GM12878 (cell line): ENCODE data around the gene DDX10. TPM values are rescaled to one million over a fixed set of nuclear protein-coding genes. Genes with fewer than 3 reads are reported as not detected.

Source experiments
- ATAC-seq: fragments of 200-7000 bp; cut with Tn5 transposase; 3 replicates; pipeline ENCODE4 v1.9.1; 2020; ENCODE audit warnings: mild to moderate bottlenecking, moderate library complexity
- BruUV-seq: library from RNA; stranded (reverse); fragments of 400-500 nt; replicated peaks from 2 replicates; lab custom pipeline; 2021; lab: Mats Ljungman, UMichigan
- CTCF ChIA-PET: fragments of 300-600 bp; sonication (Branson Sonifier 250); formaldehyde crosslinking; extraction: SDS; loops from one replicate; lab custom pipeline; 2021; ENCODE audit warnings: inconsistent platforms; lab: Yijun Ruan, JAX
- POLR2A ChIA-PET: fragments of 350-600 bp; formaldehyde crosslinking; extraction: SDS; loops from one replicate; lab custom pipeline; 2021; ENCODE audit warnings: inconsistent platforms; lab: Charles Lee
- RAD21 ChIA-PET: fragments of 300-600 bp; sonication (Branson Sonifier 250); formaldehyde crosslinking; loops from one replicate; lab custom pipeline; 2023; ENCODE audit warnings: antibody characterized with exemption; ENCODE audit not compliant: unreplicated experiment; lab: Charles Lee
- SMC1A ChIA-PET: fragments of 300-600 bp; sonication (Branson Sonifier 250); formaldehyde crosslinking; loops from one replicate; lab custom pipeline; 2023; ENCODE audit not compliant: unreplicated experiment, uncharacterized antibody; lab: Charles Lee
- DNase-seq: peaks from one replicate; pipeline ENCODE4 v3.0.0-alpha.2; 2011; ENCODE audit warnings: low read depth, low spot score
- FAIRE-seq: peaks from 3 replicates; lab custom pipeline; 2011; peaks lifted over from hg19 to GRCh38; lab: Jason Lieb, UNC
- H2AFZ ChIP-seq: 2 replicates; pipeline ENCODE4 v1.6.0; 2011; ENCODE audit warnings: low read depth, low read length, control low read depth; ENCODE audit not compliant: control insufficient read depth
- H3K27ac ChIP-seq: 2 replicates; pipeline ENCODE4 v1.5.1; 2011; ENCODE audit warnings: control low read depth; ENCODE audit not compliant: control insufficient read depth, insufficient read depth
- H3K27me3 ChIP-seq, 2 experiments: replicated peaks in 1 of 2; 2 replicates each; pipeline versions ENCODE4 v1.6.0 to v1.6.1; 2011; ENCODE audit warnings: low read length in 1 of 2; ENCODE audit not compliant: control insufficient read depth in 2 of 2, insufficient read depth in 2 of 2
- H3K36me3 ChIP-seq, 2 experiments: 2 replicates each; pipeline ENCODE4 v1.5.1; 2011; ENCODE audit warnings: low read length in 1 of 2; ENCODE audit not compliant: control insufficient read depth in 2 of 2, insufficient read depth in 2 of 2
- H3K4me1 ChIP-seq: 2 replicates; pipeline ENCODE4 v1.6.1; 2011; ENCODE audit warnings: mild to moderate bottlenecking, low read length, moderate library complexity, mixed read lengths; ENCODE audit not compliant: control insufficient read depth, insufficient read depth
- H3K4me2 ChIP-seq: 2 replicates; pipeline ENCODE4 v1.6.0; 2011; ENCODE audit warnings: control low read depth; ENCODE audit not compliant: control insufficient read depth, insufficient read depth
- H3K4me3 ChIP-seq: fragments of 200-600 bp; sonication (generic); 2 replicates; pipeline ENCODE4 v1.5.1; 2016
- H3K79me2 ChIP-seq: 2 replicates; pipeline ENCODE4 v1.6.0; 2011; ENCODE audit warnings: low read length; ENCODE audit not compliant: control insufficient read depth, insufficient read depth
- H3K9ac ChIP-seq: 2 replicates; pipeline ENCODE4 v1.8.0; 2011; ENCODE audit warnings: low read length, control low read depth, mixed read lengths; ENCODE audit not compliant: control insufficient read depth, insufficient read depth
- H3K9me3 ChIP-seq: replicated peaks from 3 replicates; pipeline ENCODE4 v1.5.1; 2011; ENCODE audit warnings: mild to moderate bottlenecking, low read length; ENCODE audit not compliant: control insufficient read depth, insufficient read depth
- H4K20me1 ChIP-seq: 2 replicates; pipeline ENCODE4 v1.6.0; 2011; ENCODE audit not compliant: control insufficient read depth, insufficient read depth
- CBX5 ChIP-seq: sonication (generic); IDR thresholded peaks from 2 replicates; pipeline ENCODE4 v1.6.1; 2016; ENCODE audit warnings: low read depth, moderate library complexity, mild to moderate bottlenecking, inconsistent platforms
- CREM ChIP-seq: IDR thresholded peaks from 2 replicates; pipeline ENCODE4 v1.6.1; 2014; ENCODE audit warnings: antibody characterized with exemption, low read depth
- MAX ChIP-seq: IDR thresholded peaks from 2 replicates; pipeline ENCODE4 v1.6.1; 2012; ENCODE audit warnings: low read depth, low read length, improper control_type of control experiment
- NFXL1 ChIP-seq: fragments of 450-650 bp; IDR thresholded peaks from 2 replicates; pipeline ENCODE4 v1.6.1; 2017; ENCODE audit warnings: antibody characterized with exemption, mild to moderate bottlenecking, borderline replicate concordance
- NR2C2 ChIP-seq: IDR thresholded peaks from 2 replicates; pipeline ENCODE4 v1.6.1; 2011; ENCODE audit warnings: borderline replicate concordance, low read depth; ENCODE audit not compliant: control insufficient read depth, insufficient read length
- PBX3 ChIP-seq: IDR thresholded peaks from 2 replicates; pipeline ENCODE4 v1.6.1; 2011; ENCODE audit warnings: mild to moderate bottlenecking, low read depth, low read length, moderate library complexity; ENCODE audit not compliant: insufficient replicate concordance
- PRDM15 ChIP-seq: fragments of 450-650 bp; formaldehyde crosslinking; IDR thresholded peaks from 2 replicates; pipeline ENCODE4 v1.4.0; 2020; ENCODE audit warnings: mild to moderate bottlenecking, moderate library complexity
- RELA ChIP-seq: fragments of 450-650 bp; IDR thresholded peaks from 2 replicates; pipeline ENCODE4 v1.8.0; 2014; ENCODE audit warnings: borderline replicate concordance; ENCODE audit not compliant: partially characterized antibody
- TCF7 ChIP-seq: IDR thresholded peaks from 2 replicates; pipeline ENCODE4 v1.6.1; 2014; ENCODE audit warnings: antibody characterized with exemption, borderline replicate concordance
- ZBTB33 ChIP-seq: fragments of 450-650 bp; IDR thresholded peaks from 2 replicates; pipeline ENCODE4 v1.6.1; 2017; ENCODE audit warnings: mild to moderate bottlenecking
- ZNF274 ChIP-seq: IDR thresholded peaks from one replicate; pipeline ENCODE4 v1.8.0; 2011; ENCODE audit not compliant: insufficient read length, insufficient read depth
- ZNF592 ChIP-seq: fragments of 450-650 bp; IDR thresholded peaks from 2 replicates; pipeline ENCODE4 v1.6.1; 2017; ENCODE audit warnings: mild to moderate bottlenecking, moderate library complexity
- WGBS: methylation state at CpG from one replicate; pipeline ENCODE4 v1.1.6; 2016; ENCODE audit warnings: low lambda C conversion rate; ENCODE audit not compliant: insufficient replicate concordance, insufficient coverage; ENCODE audit errors: missing lambda C conversion rate; 5-methylcytosine and 5-hydroxymethylcytosine counted together
- in situ Hi-C: fragments of 300-500 bp; cut with MboI; formaldehyde crosslinking; loops from 9 replicates; pipeline ENCODE4 v1.14.3; 2018; ENCODE audit warnings: mixed read lengths
- intact Hi-C: fragments of 100-400 bp; cut with micrococcal nuclease; formaldehyde crosslinking; loops from one replicate; pipeline ENCODE4 v1.14.2; 2022; ENCODE audit not compliant: unreplicated experiment
- polyA plus RNA-seq, 11 experiments: library from polyadenylated mRNA; depleted of rRNA in 4 of 11; unstranded in 6 of 11; stranded (reverse) in 5 of 11; fragments of >200 nt; fragmentation: Nextera tagmentation in 4 of 11; fragmentation: Illumina TruSeq in 1 of 11; extraction: Ambion mirVana in 4 of 11; extraction: Trizol in 1 of 11; gene quantifications; 1 replicate in 1 of 11; 2 replicates in 10 of 11; pipeline versions ENCODE4 v1.2.1 to v1.2.3, GENCODE V29; 2011 to 2016; ENCODE audit warnings: inconsistent platforms in 2 of 11, missing spikeins in 2 of 11, low read depth in 1 of 11
- total RNA-seq, 4 experiments: library from RNA; depleted of rRNA in 3 of 4; stranded (reverse); fragments of >200 nt in 3 of 4; fragmentation: Illumina TruSeq in 1 of 4; extraction: Trizol in 1 of 4; gene quantifications; 2 replicates each; pipeline versions ENCODE4 v1.2.1 to v1.2.3, GENCODE V29; 2013 to 2021

The DDX10 gene
- total and polyA plus RNA-seq, 10 of the 15 experiments (the other 5 are each of a cell fraction or from before 2014, with no cell fraction given): 20.9 to 51.5 (median 31.9) TPM

GRCh38 chr11:108914211-108914610 is 249.3 kb downstream of the DDX10 start:
- SMC1A ChIA-PET: interaction anchor here (0.6 to 2.9 kb wide), 2 partner anchors 10 to 17 kb away, joined by 3 to 18 read pairs; no protein-coding TSS in a partner anchor
- BruUV-seq: no TSS peak

More at GRCh38 chr11:108914211-108914610, 249.3 kb downstream of the DDX10 start:
- intact Hi-C loops: no loop called here
- Histone ChIP-seq H3K4me3 (no peak overlapping the region), H3K9me3 (no peaks in the 10 kb centered on the region), H4K20me1 (no peaks in the 10 kb centered on the region), H2AFZ (no peak overlapping the region), H3K79me2 (no peaks in the 10 kb centered on the region), H3K27ac (no peak overlapping the region), H3K4me1 (no peaks in the 10 kb centered on the region), H3K4me2 (no peak overlapping the region), H3K36me3 (no peaks in the 10 kb centered on the region), H3K9ac (no peak overlapping the region), H3K27me3 (no peaks in the 10 kb centered on the region)
- POLR2A ChIA-PET: no interaction called here
- TF ChIP-seq TCF7 (no peak), NR2C2 (no peak), ZNF592 (no peak), PRDM15 (no peak), RELA (no peak), ZBTB33 (no peak), ZNF274 (no peak), PBX3 (no peak), NFXL1 (no peak), CBX5 (no peak), CREM (no peak), MAX (no peak)
- in situ Hi-C loops: no loop called here
- CTCF ChIA-PET: interaction anchor here (0.6 to 1.2 kb wide), 2 partner anchors 13 to 1174 kb away, joined by 3 read pairs; no protein-coding TSS in a partner anchor
- DNase-seq (no peak), FAIRE-seq (no peak), ATAC-seq (no peak)
- RAD21 ChIA-PET: no interaction called here
- 100% methylated on average over 2 of the region's 2 CpGs for WGBS
